Renal pelvis (tissue), 12 donors: ENCODE measurements around the gene KCNJ8. TPM values are rescaled to one million over a fixed set of nuclear protein-coding genes. Genes with fewer than 3 reads are reported as not detected.
"Not testable (repeated sequence)": the region's sequence is repeated elsewhere in the genome, so short reads cannot be mapped to it uniquely, and the experiment has no call there.

ENCODE experiments used
- DNase-seq: peaks from one replicate; pipeline ENCODE4 v3.0.0-alpha.2; 2013
- long read RNA-seq, 16 experiments: transcript quantifications; one replicate each; lab custom pipeline, GENCODE V29; 2026
- polyA plus RNA-seq, 3 donors: library from polyadenylated mRNA; unstranded; fragments of 120-200 nt; gene quantifications; one replicate each; pipeline ENCODE4 v1.2.1, GENCODE V29; 2013; ENCODE audit not compliant: insufficient read length in 3 of 3

KCNJ8 gene
- polyA plus RNA-seq = 10 to 100 TPM; 19.4 to 22.8 (median 20.5) TPM
- long read RNA-seq, donor 1, transcript KCNJ8-201 (3 exons, 2,389 nt) = major isoform, 7 of 7 reads
- long read RNA-seq, donor 1, partial matches to known transcripts = 0 of 7 reads
- long read RNA-seq, donor 1, other reads (novel, unspliced or antisense) = 0 of 7 reads
- long read RNA-seq, donor 2, transcript KCNJ8-201 (3 exons, 2,389 nt) = major isoform, 10 of 10 reads
- long read RNA-seq, donor 2, partial matches to known transcripts = 0 of 10 reads
- long read RNA-seq, donor 2, other reads (novel, unspliced or antisense) = 0 of 10 reads
- long read RNA-seq, donor 3, transcript KCNJ8-201 (3 exons, 2,389 nt) = major isoform, 9 of 9 reads
- long read RNA-seq, donor 3, partial matches to known transcripts = 0 of 9 reads
- long read RNA-seq, donor 3, other reads (novel, unspliced or antisense) = 0 of 9 reads
- long read RNA-seq, donor 4, transcript KCNJ8-201 (3 exons, 2,389 nt) = major isoform, 11 of 11 reads
- long read RNA-seq, donor 4, partial matches to known transcripts = 0 of 11 reads
- long read RNA-seq, donor 4, other reads (novel, unspliced or antisense) = 0 of 11 reads
- long read RNA-seq, donor 5, partial matches to known transcripts = 0 of 4 reads
- long read RNA-seq, donor 5, other reads (novel, unspliced or antisense) = 0 of 4 reads
- long read RNA-seq, donor 6, transcript KCNJ8-201 (3 exons, 2,389 nt) = major isoform, 9 of 9 reads
- long read RNA-seq, donor 6, partial matches to known transcripts = 0 of 9 reads
- long read RNA-seq, donor 6, other reads (novel, unspliced or antisense) = 0 of 9 reads
- long read RNA-seq, donor 7, transcript KCNJ8-201 (3 exons, 2,389 nt) = major isoform, 11 of 11 reads
- long read RNA-seq, donor 7, partial matches to known transcripts = 0 of 11 reads
- long read RNA-seq, donor 7, other reads (novel, unspliced or antisense) = 0 of 11 reads
- long read RNA-seq, donor 8, partial matches to known transcripts = 0 of 1 reads
- long read RNA-seq, donor 8, other reads (novel, unspliced or antisense) = 0 of 1 reads
- long read RNA-seq, donor 9, transcript KCNJ8-201 (3 exons, 2,389 nt) = major isoform, 12 of 12 reads
- long read RNA-seq, donor 9, partial matches to known transcripts = 0 of 12 reads
- long read RNA-seq, donor 9, other reads (novel, unspliced or antisense) = 0 of 12 reads
- long read RNA-seq, donor 10, transcript KCNJ8-201 (3 exons, 2,389 nt) = major isoform, 6 of 6 reads
- long read RNA-seq, donor 10, partial matches to known transcripts = 0 of 6 reads
- long read RNA-seq, donor 10, other reads (novel, unspliced or antisense) = 0 of 6 reads
- long read RNA-seq, donor 11, transcript KCNJ8-201 (3 exons, 2,389 nt) = major isoform, 7 of 7 reads
- long read RNA-seq, donor 11, partial matches to known transcripts = 0 of 7 reads
- long read RNA-seq, donor 11, other reads (novel, unspliced or antisense) = 0 of 7 reads
- long read RNA-seq, donor 12, transcript KCNJ8-201 (3 exons, 2,389 nt) = major isoform, 7 of 7 reads
- long read RNA-seq, donor 12, partial matches to known transcripts = 0 of 7 reads
- long read RNA-seq, donor 12, other reads (novel, unspliced or antisense) = 0 of 7 reads
- long read RNA-seq, donor 13, partial matches to known transcripts = 0 of 3 reads
- long read RNA-seq, donor 13, other reads (novel, unspliced or antisense) = 0 of 3 reads
- long read RNA-seq, donor 14 = 0 reads
- long read RNA-seq, donor 15, transcript KCNJ8-201 (3 exons, 2,389 nt) = major isoform, 11 of 11 reads
- long read RNA-seq, donor 15, partial matches to known transcripts = 0 of 11 reads
- long read RNA-seq, donor 15, other reads (novel, unspliced or antisense) = 0 of 11 reads
- long read RNA-seq, donor 16, transcript KCNJ8-201 (3 exons, 2,389 nt) = major isoform, 13 of 13 reads
- long read RNA-seq, donor 16, partial matches to known transcripts = 0 of 13 reads
- long read RNA-seq, donor 16, other reads (novel, unspliced or antisense) = 0 of 13 reads

DNA sequence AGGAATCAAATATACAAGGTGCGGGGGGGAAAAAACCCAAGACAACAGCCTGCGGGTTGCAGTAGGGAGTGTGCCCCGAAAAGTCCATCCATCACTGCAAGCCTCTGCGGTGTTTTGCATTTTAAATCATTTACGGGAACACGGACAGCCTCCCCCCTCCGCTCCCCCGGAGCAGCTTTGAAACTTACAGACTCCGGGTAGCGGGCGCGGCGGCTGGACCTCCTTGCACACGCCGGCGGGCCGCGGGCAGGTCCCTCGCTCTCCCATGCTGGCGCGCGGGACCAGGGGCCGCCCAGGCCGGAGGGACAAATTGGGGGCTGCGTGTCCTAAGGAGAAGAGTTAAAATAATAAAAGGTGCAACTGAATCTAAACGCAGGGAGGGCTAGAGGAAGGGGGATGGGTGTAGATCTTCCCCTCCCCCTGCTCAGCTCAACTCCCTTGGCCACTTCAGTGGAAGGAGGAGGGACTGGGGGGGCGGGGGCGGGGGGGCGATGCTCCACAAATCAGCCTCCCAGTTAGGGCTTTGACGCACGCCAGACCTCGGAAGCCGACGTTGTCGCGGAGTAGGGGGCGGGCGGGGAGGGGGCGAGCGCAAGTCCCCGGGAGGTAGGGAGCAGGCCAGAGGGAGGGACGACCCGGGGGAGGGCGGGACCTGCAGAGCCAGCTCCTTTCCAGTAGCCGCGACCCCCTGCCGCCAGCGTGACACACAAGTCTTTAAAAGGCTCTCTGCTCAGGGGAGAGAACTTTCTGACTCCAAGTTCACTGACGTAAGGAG is at the start of gene KCNJ8:
KCNJ8 (minus strand) TSS at position 349 of the 775 bp plus-strand sequence. CDS start 1,090 bp downstream, outside the sequence.
- DNase-seq = peak; percentile 83

DNA sequence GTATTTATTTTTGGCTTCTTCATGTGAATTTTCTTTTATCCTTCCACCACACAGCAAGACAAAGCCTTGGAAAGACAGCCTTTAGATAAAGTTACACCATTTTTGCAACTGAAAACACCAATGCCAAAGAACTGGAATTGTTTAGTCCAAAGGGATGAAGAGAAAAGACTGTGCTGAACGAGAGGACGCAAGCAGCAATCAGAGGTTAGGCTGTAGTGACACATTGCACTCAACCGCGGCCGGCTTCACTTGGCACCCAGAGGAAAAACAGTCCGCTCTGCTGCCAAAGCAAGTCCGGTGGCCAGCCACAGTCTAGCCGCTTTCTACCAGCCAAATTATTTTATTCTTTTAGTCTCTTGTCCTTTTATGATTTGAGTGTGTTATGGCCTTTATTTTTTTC is 49.1 kb upstream of the KCNJ8 start:
- DNase-seq = no peak

DNA sequence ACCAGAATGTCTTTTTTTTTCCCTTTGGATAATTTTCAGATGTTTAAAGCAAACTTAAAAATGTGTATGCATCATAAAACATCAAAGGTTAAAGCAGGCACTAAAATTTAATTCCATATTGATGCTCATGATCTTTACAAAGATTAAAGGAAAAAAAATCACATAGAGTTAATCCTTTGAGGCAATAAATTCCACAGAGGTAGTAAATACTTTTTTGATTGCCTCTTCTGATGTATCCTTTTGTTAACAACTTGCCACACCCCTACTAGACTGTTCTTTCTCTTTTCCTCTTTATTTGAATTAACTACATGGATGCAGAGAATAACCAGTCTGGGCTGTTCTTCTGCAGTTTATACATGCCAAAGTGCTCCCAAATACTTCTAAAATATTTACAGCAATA is 45.2 kb upstream of the KCNJ8 start:
- no peak for DNase-seq

DNA sequence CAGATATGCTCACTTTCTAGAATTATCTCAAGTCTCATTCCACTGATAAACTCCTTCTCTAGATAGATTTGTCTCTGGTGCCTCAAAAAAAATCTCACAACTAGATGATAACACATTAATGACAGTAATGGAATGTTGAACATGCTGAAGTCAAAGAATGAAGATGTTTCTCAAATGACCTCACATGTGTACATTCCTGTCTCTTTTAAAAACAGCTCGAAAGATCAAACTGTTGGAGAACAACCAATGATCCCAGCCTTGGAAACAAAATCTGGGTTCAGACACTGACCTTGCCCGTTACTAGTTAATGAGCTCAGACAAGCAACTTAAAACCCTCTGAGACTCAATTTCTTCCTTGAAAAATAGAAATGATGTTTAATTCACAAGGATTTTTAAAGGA is 44.7 kb upstream of the KCNJ8 start:
- DNase-seq = peak; percentile 49

DNA sequence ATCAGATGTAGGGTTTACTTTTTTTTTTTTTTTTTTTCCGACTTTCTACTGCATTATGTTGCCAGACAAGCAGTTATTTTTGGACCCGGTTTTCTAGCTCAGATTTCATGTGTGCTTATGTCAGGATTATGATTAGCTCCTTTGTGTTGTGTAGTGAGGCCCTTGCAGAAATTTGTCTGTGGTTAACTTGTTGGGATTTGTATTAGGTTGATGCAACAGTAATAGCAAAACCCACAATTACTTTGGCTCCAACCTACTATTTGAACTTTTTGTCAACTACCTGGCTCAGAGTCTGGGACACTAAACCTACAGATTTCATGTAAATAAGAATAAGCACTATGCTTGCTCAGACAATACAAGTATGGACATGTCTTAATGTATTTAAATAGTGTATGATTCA is 44.1 kb upstream of the KCNJ8 start:
- DNase-seq = no peak

DNA sequence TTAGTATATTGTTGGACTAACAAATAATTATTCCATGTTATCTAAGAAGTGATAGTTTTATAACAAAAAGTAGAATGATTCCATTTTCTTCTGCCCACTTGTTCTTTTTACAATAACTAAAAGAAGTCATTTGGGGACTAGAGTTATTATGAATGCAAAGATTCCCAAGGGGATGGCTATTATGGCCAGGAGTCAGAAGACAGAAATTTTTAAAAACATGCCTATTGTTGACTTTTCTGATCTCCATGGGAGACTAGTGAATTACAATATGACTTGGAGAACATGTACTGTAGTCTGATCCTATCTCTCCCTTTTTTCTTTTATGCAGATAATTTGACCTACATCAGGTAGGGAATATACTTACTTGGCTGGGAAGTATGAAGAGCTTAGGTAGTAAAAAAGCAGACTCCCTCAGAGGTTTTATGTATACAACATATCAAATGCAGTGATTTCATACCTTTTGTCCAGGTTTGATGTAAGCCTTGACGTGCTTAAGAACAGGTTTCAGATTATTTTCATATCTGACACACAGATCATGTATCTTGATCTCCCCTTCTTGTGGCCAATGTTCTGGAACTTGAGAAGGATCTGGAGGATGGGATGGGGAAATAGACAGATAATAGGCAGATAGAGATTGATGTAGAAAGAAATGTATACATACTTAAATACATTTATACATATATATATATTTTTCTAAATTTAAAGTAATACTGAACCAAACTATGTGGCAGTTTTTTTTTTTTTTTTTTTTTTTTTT is 41.0 kb upstream of the KCNJ8 start:
- no peak for DNase-seq

DNA sequence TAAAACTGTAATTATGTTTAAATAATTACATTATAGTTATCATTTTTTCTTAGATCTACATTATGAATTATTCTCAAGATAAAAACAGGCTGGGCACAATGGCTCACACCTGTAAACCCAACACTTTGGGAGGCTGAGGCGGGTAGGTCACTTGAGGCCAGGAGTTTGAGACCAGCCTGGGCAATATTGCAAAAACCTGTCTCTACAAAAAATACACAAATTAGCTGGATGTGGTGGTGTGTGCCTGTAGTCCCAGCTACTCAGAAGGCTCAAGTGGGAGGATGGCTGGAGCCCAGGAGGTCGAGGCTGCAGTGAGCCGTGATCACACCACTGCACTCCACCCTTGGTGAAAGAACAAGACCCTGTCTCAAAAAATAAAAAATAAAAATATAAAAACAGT is 40.3 kb upstream of the KCNJ8 start:
- DNase-seq = no peak

DNA sequence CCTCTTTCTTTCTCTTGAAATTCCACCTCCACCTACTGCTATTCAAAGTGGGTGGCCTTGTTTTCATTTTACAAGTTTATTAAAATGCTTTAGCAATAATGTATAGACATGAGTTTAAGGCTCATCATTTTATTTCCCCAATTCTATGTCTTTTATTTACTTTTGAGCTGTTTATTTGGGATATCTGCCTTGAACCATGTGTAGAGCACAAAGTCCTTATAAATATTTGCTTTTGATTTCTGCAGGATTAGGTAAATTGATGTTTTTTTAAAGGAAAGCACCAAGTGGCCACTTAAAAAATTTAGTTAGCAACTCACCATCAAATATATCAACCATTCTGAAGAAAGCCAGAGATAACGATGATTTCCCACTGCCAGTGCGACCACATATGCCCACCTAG is 39.8 kb upstream of the KCNJ8 start:
- DNase-seq = no peak

DNA sequence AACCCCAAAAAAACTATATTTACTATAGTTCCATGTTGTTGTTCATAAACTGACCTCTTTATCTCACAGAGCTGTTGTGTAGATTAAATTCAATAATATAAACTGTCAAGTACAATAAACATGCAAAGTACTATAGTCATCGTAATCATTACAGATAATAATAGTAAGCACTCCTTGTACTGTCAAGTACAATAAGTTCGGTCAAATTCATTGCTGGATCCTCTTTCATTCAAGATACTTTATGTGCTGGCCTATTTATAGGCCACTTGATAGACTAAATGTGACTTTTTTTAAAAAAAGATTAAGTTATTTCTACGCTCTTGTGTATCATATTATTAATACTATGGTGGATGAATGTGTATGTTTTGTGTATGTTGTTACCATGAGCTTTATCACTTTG is 39.2 kb upstream of the KCNJ8 start:
- no peak for DNase-seq

DNA sequence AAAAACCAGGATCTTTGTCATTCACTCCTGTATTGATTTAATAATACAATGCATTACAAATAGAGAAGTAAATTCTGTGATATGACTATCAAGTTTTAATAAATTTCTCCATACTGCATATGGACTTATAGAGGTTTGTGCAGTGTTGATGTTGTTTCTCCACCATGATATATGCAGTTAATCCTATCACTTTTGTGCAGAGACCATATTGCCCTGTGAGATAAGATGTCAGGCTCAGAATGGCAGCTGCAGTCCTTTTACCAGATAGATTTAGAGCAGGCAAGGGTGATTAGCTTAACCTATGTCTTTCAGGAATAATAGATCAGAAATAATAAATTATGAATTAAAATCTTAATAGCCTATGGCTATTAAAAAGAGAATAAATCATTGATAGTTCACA is 38.6 kb upstream of the KCNJ8 start:
- DNase-seq = no peak

DNA sequence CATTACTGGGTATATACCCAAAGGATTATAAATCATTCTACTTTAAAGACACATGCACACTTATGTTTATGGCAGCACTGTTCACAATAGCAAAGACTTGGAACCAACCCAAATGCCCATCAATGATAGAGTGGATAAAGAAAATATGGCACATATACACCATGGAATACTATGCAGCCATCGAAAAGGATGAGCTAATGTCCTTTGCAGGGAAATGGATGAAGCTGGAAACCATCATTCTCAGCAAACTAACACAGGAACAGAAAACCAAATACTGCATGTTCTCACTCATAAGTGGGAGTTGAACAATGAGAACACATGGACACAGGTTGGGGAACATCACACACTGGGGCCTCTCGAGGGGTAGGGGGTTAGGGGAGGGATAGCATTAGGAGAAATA is 37.8 kb upstream of the KCNJ8 start:
- DNase-seq = not testable (repeated sequence)

DNA sequence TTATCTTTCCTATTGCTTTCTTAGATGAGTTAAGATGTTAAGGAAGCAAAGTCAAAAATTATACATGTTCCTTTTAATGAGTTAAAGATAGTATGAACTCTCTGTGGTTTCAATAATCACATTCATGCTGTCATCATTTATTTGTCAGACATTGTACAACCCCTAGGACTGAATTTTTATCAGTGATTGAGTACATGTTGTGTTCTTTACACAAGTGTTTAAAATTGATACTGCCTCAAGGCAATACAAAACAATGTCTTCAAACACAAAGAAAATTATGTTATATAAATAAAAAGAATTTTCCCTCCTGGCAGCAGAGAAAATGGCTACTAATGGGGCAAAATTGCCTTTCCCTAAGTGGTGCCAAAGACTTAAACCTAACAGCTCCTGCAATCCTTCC is 34.6 kb upstream of the KCNJ8 start:
- DNase-seq = no peak

DNA sequence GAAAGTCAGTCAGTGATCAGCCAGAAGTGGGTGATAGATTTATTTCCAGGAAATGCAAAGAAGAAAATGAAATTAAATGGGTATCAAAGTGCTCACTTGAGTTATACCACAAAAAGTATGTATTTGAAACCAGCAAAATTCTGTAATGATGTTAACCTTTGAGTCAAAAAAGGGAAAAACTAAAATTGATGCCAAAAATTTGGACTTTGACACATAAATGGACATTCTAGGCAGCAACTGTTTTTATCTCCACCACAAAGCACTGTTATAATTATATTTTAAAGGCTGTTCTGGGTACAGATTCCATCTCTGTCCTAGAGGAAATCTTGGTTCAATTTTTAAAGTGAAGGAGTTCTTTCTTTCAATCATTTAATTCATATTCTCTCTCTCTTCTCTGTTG is 31.7 kb upstream of the KCNJ8 start:
- DNase-seq = no peak

DNA sequence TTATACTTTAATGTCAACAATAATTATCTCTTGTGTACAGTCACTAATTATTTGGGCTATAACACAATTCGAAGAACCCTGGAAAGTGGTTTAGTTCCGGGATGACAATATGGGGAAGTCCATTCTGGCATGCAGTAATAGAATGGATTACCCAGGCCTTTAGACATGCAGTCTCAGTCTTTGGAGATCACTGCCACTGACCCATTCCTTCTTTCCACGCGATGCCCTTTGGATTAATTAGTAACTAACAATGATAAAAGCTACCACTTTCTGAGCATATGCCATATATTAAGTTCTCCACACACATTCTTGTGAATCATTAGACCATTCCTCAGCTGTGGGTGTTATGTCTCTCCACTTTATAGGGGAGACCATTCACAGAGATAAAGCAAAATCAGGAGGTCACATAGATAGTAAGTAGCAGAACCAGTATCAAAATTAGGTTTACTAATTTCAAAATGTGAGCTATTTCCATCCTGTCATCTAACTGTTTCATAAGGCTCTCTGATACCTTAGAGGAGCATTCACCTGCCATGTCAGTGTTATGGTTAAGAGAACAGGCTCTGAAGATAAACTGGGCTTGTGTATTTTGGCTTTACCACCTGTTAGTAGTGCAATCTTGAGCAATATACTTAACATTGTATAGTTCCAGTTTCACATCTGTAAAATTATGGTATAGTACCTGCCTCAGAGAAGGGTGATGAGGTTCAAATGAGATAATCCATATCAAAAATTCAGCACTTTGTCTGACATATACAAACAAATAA is 27.2 kb upstream of the KCNJ8 start:
- DNase-seq = no peak

DNA sequence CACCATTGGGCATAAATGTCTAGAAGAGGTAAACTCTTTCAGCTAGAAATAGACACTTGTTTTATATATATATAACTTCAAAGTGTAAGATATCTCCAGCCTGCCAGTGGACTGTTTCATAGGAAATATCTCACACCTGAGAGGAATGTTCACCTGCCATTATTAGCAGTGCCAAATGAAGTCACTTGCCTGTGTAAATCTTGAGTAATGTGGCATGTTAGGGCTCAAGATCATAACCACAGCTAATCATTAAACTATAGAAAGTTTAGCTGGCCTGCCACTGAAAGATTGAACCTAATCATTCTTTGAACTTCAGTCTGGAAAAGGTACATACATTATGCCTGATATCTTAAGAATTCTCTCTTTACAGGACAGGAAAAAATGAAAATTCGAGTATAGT is 25.5 kb upstream of the KCNJ8 start:
- no peak for DNase-seq

DNA sequence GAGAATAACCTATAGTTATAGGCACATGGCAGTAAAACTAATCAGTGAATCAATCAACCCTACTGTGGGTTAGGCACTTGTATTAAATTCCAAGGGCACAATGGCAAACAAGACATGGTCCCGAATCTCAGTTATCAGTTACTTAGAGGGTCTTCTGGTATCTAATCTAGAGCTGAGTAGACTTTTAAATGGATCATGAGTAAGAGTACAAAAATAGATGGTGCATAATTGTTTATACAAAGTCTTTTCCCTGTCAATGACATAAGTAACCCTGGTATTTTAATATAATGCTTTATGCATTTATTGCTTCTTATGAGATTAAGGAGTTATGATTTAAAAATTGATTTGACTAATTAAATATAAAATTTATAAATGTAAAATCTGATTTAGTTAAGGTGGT is 23.0 kb upstream of the KCNJ8 start:
- DNase-seq = no peak

DNA sequence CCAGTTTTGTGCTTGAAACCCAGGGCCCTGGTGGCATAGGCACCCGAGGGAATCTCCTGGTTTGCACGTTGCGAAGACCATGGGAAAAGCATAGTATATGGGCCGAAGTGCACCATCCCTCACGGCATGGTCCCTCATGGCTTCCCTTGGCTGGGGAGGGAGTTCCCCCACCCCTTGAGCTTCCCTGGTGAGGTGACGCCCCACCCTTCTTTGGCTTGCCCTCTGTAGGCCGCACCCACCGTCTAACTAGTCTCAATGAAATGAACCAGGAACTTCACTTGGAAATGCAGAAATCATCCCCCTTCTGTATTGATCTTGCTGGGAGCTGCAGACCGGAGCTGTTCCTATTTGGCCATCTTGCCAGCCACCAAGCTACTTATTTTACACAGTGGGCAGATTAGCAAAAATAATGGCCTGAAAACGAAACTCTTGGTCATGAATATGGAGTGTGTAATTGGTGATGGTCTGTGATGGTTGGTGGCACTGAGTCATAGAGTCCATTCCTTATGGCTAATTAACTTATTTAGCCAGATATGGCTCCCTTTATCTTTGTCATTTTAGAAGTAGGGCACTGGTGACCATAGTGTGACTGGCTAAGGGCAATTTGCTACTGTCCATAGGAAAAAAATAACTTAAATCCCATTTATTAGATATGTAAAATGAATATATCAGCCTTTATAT is 21.3 kb upstream of the KCNJ8 start:
- DNase-seq = no peak
